ENCODE data around the gene THADA.

- TF ChIP-seq ZNF660 (tag by site-specific recombination; IDR thresholded peaks at IDR 0.05), result no peak
- TF ChIP-seq ZNF843 (tag by site-specific recombination; IDR thresholded peaks at IDR 0.05), result no peak
- no peak for TF ChIP-seq ZFP37 (tag by site-specific recombination; IDR thresholded peaks at IDR 0.05)
- no peak for TF ChIP-seq PBX3 (CRISPR knock-in tag; IDR thresholded peaks at IDR 0.05)
- TF ChIP-seq ZNF174 (tag by site-specific recombination; IDR thresholded peaks at IDR 0.05), result no peak
- no peak for TF ChIP-seq ZNF792 (tag by site-specific recombination; IDR thresholded peaks at IDR 0.05)
- no peak for TF ChIP-seq KLF10 (tag by site-specific recombination; IDR thresholded peaks at IDR 0.05)
- no peak for TF ChIP-seq ZNF221 (tag by site-specific recombination; IDR thresholded peaks at IDR 0.05; ENCODE audit: borderline replicate concordance)
- TF ChIP-seq ZNF155 (tag by site-specific recombination; IDR thresholded peaks at IDR 0.05), result no peak
- TF ChIP-seq ZNF280D (tag by site-specific recombination; IDR thresholded peaks at IDR 0.05), result no peak
Observed at GRCh38 chr2:43268066-43268953, 327.5 kb downstream of the THADA start.

Measured in HEK293 (cell line).